BLaER1 treated with 17β-estradiol and CSF1 and Interleukin-3, amounts not matched to agents 10 nM and 100 nM (cell line): ENCODE measurements around the gene ADCY1.

Experiments
- H3K27ac ChIP-seq, 11 experiments: shearing (Covaris generic); formaldehyde crosslinking; 2 replicates each; pipeline ENCODE4 v1.8.1; 2022
- H3K27me3 ChIP-seq, 11 experiments: shearing (Covaris generic); formaldehyde crosslinking; 2 replicates each; pipeline ENCODE4 v1.8.1; 2022
- H3K36me3 ChIP-seq, 11 experiments: shearing (Covaris generic); formaldehyde crosslinking; 2 replicates each; pipeline ENCODE4 v1.8.1; 2022
- H3K4me1 ChIP-seq, 10 experiments: shearing (Covaris generic); formaldehyde crosslinking; 2 replicates each; pipeline ENCODE4 v1.8.1; 2022
- H3K4me2 ChIP-seq, 11 experiments: shearing (Covaris generic); formaldehyde crosslinking; 2 replicates each; pipeline ENCODE4 v1.8.1; 2022
- H3K4me3 ChIP-seq, 10 experiments: shearing (Covaris generic); formaldehyde crosslinking; 2 replicates each; pipeline ENCODE4 v1.8.1; 2022
- H3K9ac ChIP-seq, 11 experiments: shearing (Covaris generic); formaldehyde crosslinking; 2 replicates each; pipeline ENCODE4 v1.8.1; 2022
- H3K9me3 ChIP-seq, 11 experiments: shearing (Covaris generic); formaldehyde crosslinking; replicated peaks in 1 of 11; 2 replicates each; pipeline ENCODE4 v1.8.1; 2022
- H4K20me1 ChIP-seq, 11 experiments: shearing (Covaris generic); formaldehyde crosslinking; 2 replicates each; pipeline ENCODE4 v1.8.1; 2022
- Cebpa-rat ChIP-seq, 11 experiments: shearing (Covaris generic); IDR thresholded peaks; 2 replicates each; pipeline ENCODE4 v1.8.1; 2022

Gene ADCY1

DNA sequence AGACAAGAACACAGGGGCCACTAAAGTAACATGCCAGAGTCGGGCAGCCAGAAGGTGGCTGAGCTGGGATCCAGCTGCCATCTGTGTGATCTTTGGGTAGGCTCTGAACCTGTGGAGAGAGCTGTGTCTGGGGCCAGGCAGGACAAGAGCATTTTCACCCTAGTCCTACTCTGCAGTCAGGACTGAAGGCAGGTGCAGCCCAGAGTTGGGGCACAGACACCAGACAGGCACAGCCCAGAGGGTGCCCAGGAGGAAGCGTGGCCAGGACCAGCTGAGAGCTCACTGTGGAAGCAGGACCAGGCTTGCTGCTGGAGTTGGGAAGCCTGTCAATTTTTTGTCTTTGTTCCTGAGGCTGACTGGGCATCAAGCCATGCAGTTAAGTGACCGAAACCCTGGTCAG is 113.6 kb downstream of the ADCY1 start:
- TF ChIP-seq Cebpa-rat (IDR thresholded peaks at IDR 0.05) = no peak
- Histone ChIP-seq H3K27ac (no peak overlapping the region), H4K20me1 (no peaks in the 10 kb centered on the region), H3K9me3 (no peaks in the 10 kb centered on the region), H3K4me3 (no peak overlapping the region), H3K27me3 (no peaks in the 10 kb centered on the region), H3K4me1 (peaks cover 0 to 10% (median 0%) of the 10 kb centered on the region in 10 experiments; a peak in 1 of 20 replicates), H3K4me2 (no peak overlapping the region), H3K36me3 (no peaks in the 10 kb centered on the region), H3K9ac (no peak overlapping the region)

- Histone ChIP-seq H4K20me1 (no peaks in the 10 kb centered on the region), H3K27me3 (no peaks in the 10 kb centered on the region), H3K4me1 (peaks cover 0 to 10% (median 0%) of the 10 kb centered on the region in 10 experiments; a peak in 1 of 20 replicates), H3K9ac (no peak overlapping the region), H3K9me3 (no peaks in the 10 kb centered on the region), H3K36me3 (no peaks in the 10 kb centered on the region), H3K4me3 (no peak overlapping the region), H3K4me2 (no peak overlapping the region), H3K27ac (no peak overlapping the region)
- TF ChIP-seq Cebpa-rat (IDR thresholded peaks at IDR 0.05) = no peak
Observed at GRCh38 chr7:45688382-45688781, 114.2 kb downstream of the ADCY1 start.

DNA sequence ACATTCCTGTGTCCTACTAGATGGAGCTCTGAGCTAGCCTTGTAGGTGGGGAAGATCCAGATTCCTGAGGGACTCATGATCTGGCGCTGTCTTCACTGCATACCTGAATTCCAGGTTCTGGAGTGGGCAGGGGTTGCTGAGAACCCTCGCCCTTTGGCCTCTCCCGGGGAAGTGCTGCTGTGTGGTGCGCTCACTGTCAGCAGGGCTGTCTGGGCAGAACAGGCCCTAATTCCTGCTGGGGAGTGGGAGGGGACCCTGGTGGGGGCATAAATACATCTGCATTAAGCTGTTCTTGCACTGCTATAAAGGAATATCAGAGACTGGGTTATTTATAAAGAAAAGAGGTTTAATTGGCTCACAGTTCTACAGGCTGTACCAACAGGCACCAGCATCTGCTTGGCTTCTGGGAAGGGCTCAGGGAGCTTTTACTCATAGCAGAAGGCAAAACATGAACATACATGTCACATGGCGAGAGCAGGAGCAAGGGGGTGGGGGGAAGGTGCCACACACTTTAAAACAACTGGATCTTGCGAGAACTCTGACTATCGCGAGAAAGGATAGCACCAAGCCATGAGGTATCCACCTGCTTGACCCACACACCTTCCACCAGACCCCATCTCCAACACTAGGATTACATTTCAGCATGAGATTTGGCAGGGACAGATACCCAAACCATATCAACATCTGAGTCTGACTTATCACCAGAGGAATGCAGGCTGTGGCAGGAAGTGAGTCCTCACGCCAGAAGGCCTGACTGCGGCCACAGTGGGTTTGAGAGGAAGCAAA is 115.0 kb downstream of the ADCY1 start:
- no peak for TF ChIP-seq Cebpa-rat (IDR thresholded peaks at IDR 0.05)
- peaks cover 0 to 10% (median 0%) of the 10 kb centered on the region in 10 experiments; a peak in 1 of 20 replicates for H3K4me1 ChIP-seq
- H3K36me3 ChIP-seq = no peaks in the 10 kb centered on the region
- no peak overlapping the region for H3K27ac ChIP-seq
- H3K4me3 ChIP-seq = no peak overlapping the region
- H3K9ac ChIP-seq = no peak overlapping the region
- H3K27me3 ChIP-seq = no peaks in the 10 kb centered on the region
- H3K9me3 ChIP-seq = no peaks in the 10 kb centered on the region
- H4K20me1 ChIP-seq = no peaks in the 10 kb centered on the region
- H3K4me2 ChIP-seq = peak overlapping the region in 3 of 11 experiments; percentile 15 to 24 (median 17); a peak in 3 of 22 replicates

DNA sequence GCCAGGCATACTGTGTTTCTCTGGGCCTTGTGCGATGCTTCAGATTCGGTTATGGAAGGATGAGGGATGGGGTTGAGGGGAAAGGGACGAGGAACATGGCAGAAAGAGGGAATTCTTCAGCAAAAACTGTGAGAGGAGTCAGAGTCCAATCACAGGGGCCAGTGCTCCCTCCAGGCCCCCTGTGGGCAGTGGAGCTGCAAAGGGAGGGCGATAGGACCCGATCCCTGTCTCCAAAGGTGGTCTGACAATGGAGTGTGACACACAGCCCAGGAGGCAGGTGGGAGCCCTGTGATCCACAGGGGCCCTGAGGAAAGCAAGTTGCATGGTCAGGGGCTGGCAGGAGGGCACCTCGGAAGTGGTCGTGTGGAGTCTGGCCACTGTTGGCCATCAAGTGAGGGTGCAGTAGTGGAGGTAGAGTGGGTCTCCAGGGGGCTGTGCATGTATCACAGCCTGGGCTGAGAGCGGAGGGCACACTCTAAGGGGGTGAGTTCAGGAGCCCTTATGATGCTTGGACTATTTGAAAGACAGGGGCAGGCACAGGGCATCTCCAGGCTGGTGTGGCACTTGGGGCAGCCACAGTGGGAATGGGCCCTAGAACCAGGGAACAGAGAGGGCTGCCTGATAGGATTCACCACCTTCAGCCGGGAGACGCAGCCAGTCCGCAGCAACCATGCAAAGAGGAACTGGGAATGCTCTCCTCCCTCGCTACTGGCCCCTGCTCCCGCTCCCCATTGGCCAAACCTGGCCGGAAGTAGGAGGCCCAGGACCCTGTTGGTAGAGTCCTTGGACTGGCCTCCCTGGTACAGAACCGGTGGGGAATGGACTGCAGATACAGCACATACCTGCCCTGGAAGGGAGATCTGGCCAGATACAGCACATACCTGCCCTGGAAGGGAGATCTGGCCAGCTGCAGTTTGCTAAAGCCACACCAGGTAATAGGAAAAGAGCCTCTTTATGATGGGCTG is 115.9 kb downstream of the ADCY1 start:
- H3K4me2 ChIP-seq = peak overlapping the region in 3 of 11 experiments; percentile 15 to 24 (median 17); a peak in 2 of 22 replicates
- no peak overlapping the region for H3K4me3 ChIP-seq
- no peak overlapping the region for H3K27ac ChIP-seq
- H3K4me1 ChIP-seq = peaks cover 0 to 10% (median 0%) of the 10 kb centered on the region in 10 experiments; a peak in 1 of 20 replicates
- no peaks in the 10 kb centered on the region for H4K20me1 ChIP-seq
- no peaks in the 10 kb centered on the region for H3K36me3 ChIP-seq
- no peaks in the 10 kb centered on the region for H3K9me3 ChIP-seq
- H3K27me3 ChIP-seq = no peaks in the 10 kb centered on the region
- TF ChIP-seq Cebpa-rat (IDR thresholded peaks at IDR 0.05) = no peak
- no peak overlapping the region for H3K9ac ChIP-seq

DNA sequence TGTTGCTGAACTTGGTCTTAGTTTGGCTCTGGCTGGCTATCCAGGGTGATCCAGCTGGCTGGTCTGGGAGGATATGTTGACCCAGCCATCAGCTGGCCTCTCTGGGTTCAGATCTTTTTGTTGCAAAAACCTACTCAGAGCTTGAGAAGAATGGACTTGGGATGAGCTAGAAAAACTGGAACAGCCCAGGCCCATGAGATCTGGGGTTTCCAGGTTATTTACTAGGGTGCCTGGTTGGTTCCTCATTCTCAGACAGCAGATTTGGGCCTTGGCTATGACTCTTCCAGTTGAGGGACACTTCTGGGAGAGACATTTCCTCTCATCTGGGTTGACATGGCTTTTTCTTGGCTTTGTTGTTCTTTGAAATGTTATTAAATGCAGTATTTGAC is 116.6 kb downstream of the ADCY1 start:
- no peak for TF ChIP-seq Cebpa-rat (IDR thresholded peaks at IDR 0.05)
- no peaks in the 10 kb centered on the region for H3K9me3 ChIP-seq
- H3K9ac ChIP-seq = no peak overlapping the region
- no peaks in the 10 kb centered on the region for H4K20me1 ChIP-seq
- no peaks in the 10 kb centered on the region for H3K36me3 ChIP-seq
- no peak overlapping the region for H3K4me3 ChIP-seq
- H3K4me1 ChIP-seq = peaks cover 0 to 10% (median 0%) of the 10 kb centered on the region in 10 experiments; a peak in 1 of 20 replicates
- H3K27ac ChIP-seq = no peak overlapping the region
- no peak overlapping the region for H3K4me2 ChIP-seq
- H3K27me3 ChIP-seq = no peaks in the 10 kb centered on the region

DNA sequence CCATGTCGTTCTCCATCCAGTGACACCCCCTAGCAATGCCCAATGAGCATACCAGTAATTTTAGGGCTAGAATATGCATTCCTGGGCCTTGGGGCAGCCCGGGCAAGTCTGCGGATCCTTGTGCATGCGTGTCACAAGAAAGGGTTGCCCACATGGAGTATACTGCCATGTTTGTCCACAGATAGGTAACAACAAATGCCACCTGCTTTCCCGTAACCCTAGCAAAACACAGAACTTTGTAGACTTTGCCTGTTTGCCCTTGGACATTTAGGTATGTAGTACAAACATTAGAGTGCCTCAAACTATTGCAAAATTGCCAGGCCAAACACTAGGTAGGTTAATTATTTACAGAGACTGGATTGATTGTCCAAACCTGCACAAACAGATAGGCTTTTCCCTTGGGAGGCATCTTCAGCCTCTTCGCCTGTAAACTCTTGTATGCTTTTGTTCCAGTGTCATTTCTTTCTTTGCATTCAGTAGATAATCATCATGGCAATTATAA is 117.0 kb downstream of the ADCY1 start:
- no peak for TF ChIP-seq Cebpa-rat (IDR thresholded peaks at IDR 0.05)
- Histone ChIP-seq H3K9ac (no peak overlapping the region), H3K9me3 (no peaks in the 10 kb centered on the region), H3K4me1 (peaks cover 0 to 10% (median 0%) of the 10 kb centered on the region in 10 experiments; a peak in 1 of 20 replicates), H3K27ac (no peak overlapping the region), H4K20me1 (no peaks in the 10 kb centered on the region), H3K36me3 (no peaks in the 10 kb centered on the region), H3K27me3 (no peaks in the 10 kb centered on the region), H3K4me3 (no peak overlapping the region), H3K4me2 (no peak overlapping the region)

- no peaks in the 10 kb centered on the region for H3K27me3 ChIP-seq
- H3K27ac ChIP-seq = no peak overlapping the region
Observed at GRCh38 chr7:45692031-45692430, 117.9 kb downstream of the ADCY1 start.

DNA sequence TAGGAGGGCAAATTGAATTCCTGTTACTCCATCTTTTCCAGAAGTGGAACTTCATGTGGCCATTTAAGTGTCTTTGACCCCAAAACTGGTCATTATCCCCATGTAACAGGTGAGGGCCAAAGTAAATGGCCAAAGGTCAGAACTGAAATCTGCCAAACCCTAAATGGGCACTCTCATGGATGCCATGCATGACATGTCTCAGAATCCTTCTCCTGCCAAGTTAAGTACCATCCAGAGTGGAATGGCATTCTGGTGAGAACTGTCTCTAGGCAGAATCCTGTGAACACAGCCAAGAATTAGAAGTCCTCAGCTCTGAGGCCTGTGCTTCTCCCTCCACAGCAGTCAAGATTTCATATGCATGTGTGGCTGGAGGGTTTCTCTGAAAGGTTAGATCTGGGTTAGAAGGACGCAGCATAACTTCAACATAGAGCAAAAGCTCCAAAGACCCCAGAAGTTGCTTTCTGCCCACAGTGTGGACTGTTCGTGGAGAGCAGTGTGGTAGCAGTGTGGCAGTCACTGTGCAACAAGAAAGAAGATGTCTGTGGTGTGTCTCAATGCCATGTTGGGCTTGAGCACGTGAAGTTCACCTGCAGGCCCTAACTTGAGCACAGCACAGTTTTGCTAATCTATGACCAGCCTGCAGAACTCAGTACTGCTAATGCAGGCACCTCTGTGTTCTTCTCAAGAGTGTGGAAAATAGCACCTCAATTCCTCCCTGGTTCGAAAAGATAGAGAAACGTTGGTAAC is 121.3 kb downstream of the ADCY1 start:
- Histone ChIP-seq H4K20me1 (no peaks in the 10 kb centered on the region), H3K27ac (no peak overlapping the region), H3K4me3 (no peak overlapping the region), H3K4me2 (no peak overlapping the region), H3K9ac (no peak overlapping the region), H3K27me3 (no peaks in the 10 kb centered on the region), H3K4me1 (peaks cover 0 to 10% (median 0%) of the 10 kb centered on the region in 10 experiments; a peak in 5 of 20 replicates), H3K36me3 (no peaks in the 10 kb centered on the region), H3K9me3 (no peaks in the 10 kb centered on the region)
- no peak for TF ChIP-seq Cebpa-rat (IDR thresholded peaks at IDR 0.05)

More at GRCh38 chr7:45692031-45692430, 117.9 kb downstream of the ADCY1 start:
- no peaks in the 10 kb centered on the region for H3K36me3 ChIP-seq
- no peak overlapping the region for H3K9ac ChIP-seq
- H3K4me3 ChIP-seq = no peak overlapping the region
- TF ChIP-seq Cebpa-rat (IDR thresholded peaks at IDR 0.05) = no peak
- no peak overlapping the region for H3K4me2 ChIP-seq
- no peaks in the 10 kb centered on the region for H4K20me1 ChIP-seq
- peaks cover 0 to 10% (median 0%) of the 10 kb centered on the region in 10 experiments; a peak in 1 of 20 replicates for H3K4me1 ChIP-seq
- H3K9me3 ChIP-seq = no peaks in the 10 kb centered on the region
